OCI-LY7 (cell line): Measurements from ENCODE around the gene SPINK5.

Experiments
- CTCF ChIP-seq: fragments of 200-600 bp; sonication (generic); conservative IDR thresholded peaks from 2 replicates; pipeline ENCODE4 v1.5.1; 2014; ENCODE audit warnings: mild to moderate bottlenecking, antibody characterized with exemption, low read length, moderate library complexity, mixed read lengths
- EZH2phosphoT487 ChIP-seq: fragments of 200-600 bp; sonication (generic); IDR thresholded peaks from 2 replicates; pipeline ENCODE4 v1.6.1; 2018; ENCODE audit warnings: low read depth, borderline replicate concordance, mild to moderate bottlenecking, mixed run types, antibody characterized with exemption, low read length, moderate library complexity, mixed read lengths

DNA sequence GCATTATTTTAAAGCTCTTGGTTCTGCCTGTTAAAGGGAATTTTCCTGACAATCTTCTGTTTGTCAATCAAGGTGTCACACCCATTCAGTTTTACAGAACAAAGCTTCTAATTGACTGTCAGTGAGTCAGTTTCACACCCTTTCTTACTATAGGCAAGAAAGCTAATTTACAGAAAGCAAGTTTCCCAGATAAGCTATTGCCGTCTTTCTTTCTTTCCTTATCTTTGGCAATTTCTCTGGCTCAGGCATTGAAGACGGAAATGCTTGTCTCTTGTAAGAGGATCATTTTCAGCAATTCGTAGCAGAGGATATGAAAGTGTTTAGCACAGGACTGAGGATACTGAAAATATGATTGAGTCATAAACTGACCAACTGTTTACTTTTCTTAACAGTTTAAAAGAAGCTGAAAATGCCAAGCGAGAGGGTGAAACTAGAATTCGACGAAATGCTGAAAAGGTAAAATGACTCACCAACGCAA lies 27.0 kb downstream of the SPINK5 start:
- no peak for TF ChIP-seq CTCF
- no peak for TF ChIP-seq EZH2phosphoT487
